ENCODE data around the gene NPC1. TPM values are rescaled to one million over a fixed set of nuclear protein-coding genes. Genes with fewer than 3 reads are reported as not detected.
"Not testable (repeated sequence)": the region's sequence is repeated elsewhere in the genome, so short reads cannot be mapped to it uniquely, and the experiment has no call there.

The NPC1 gene
- total RNA-seq, 1 donor from 2014 or later = 42.0 TPM

GRCh38 chr18:23523429-23524212 is 62.7 kb downstream of the NPC1 start:
- no peak for DNase-seq (ENCODE audit: low spot score)

- DNase-seq (ENCODE audit: low spot score) = no peak
Measured at GRCh38 chr18:23521907-23522306, 64.4 kb downstream of the NPC1 start.

GRCh38 chr18:23521271-23521670 is 65.0 kb downstream of the NPC1 start:
- DNase-seq (ENCODE audit: low spot score) = no peak

GRCh38 chr18:23519734-23520133 is 66.6 kb downstream of the NPC1 start:
- no peak for DNase-seq (ENCODE audit: low spot score)

GRCh38 chr18:23515911-23516546 is 70.3 kb downstream of the NPC1 start:
- peak; percentile 82 for DNase-seq (ENCODE audit: low spot score)

GRCh38 chr18:23512641-23513040 is 73.7 kb downstream of the NPC1 start:
- no peak for DNase-seq (ENCODE audit: low spot score)

- DNase-seq (ENCODE audit: low spot score) = not testable (repeated sequence)
Measured at GRCh38 chr18:23512216-23512615, 74.1 kb downstream of the NPC1 start.

- DNase-seq (ENCODE audit: low spot score) = not testable (repeated sequence)
Measured at GRCh38 chr18:23510923-23511322, 75.4 kb downstream of the NPC1 start.

GRCh38 chr18:23506393-23506792 is 79.9 kb downstream of the NPC1 start:
- no peak for DNase-seq (ENCODE audit: low spot score)

GRCh38 chr18:23504720-23505119 is 81.6 kb downstream of the NPC1 start:
- no peak for DNase-seq (ENCODE audit: low spot score)

- DNase-seq (ENCODE audit: low spot score) = no peak
Measured at GRCh38 chr18:23503963-23504344, 82.4 kb downstream of the NPC1 start.

GRCh38 chr18:23503038-23503962 is 83.0 kb downstream of the NPC1 start, which contains the start of gene RMC1:
TSS of gene RMC1 (plus strand) at chr18:23503511. CDS start at chr18:23503619, 108 bp downstream.
- DNase-seq (ENCODE audit: low spot score) = peak; percentile 98

- no peak for DNase-seq (ENCODE audit: low spot score)
Measured at GRCh38 chr18:23502516-23503037, 83.7 kb downstream of the NPC1 start.

GRCh38 chr18:23501626-23502025 is 84.7 kb downstream of the NPC1 start:
- no peak for DNase-seq (ENCODE audit: low spot score)

- no peak for DNase-seq (ENCODE audit: low spot score)
Measured at GRCh38 chr18:23499291-23499781, 87.0 kb downstream of the NPC1 start.

- peak; percentile 57 for DNase-seq (ENCODE audit: low spot score)
Measured at GRCh38 chr18:23498877-23499276, 87.4 kb downstream of the NPC1 start.

GRCh38 chr18:23498117-23498516 is 88.2 kb downstream of the NPC1 start:
- no peak for DNase-seq (ENCODE audit: low spot score)

- no peak for DNase-seq (ENCODE audit: low spot score)
Measured at GRCh38 chr18:23495723-23496440, 90.4 kb downstream of the NPC1 start.

- DNase-seq (ENCODE audit: low spot score) = no peak
Measured at GRCh38 chr18:23494992-23495391, 91.3 kb downstream of the NPC1 start.

GRCh38 chr18:23493654-23494053 is 92.7 kb downstream of the NPC1 start:
- DNase-seq (ENCODE audit: low spot score) = no peak

- DNase-seq (ENCODE audit: low spot score) = not testable (repeated sequence)
Measured at GRCh38 chr18:23489586-23489985, 96.7 kb downstream of the NPC1 start.

Measured in ureter (tissue), 1 donor.